HFFc6 (cell line): Measurements from ENCODE around the gene SHOX. TPM values are rescaled to one million over a fixed set of nuclear protein-coding genes. Genes with fewer than 3 reads are reported as not detected.

Experiments used
- DNase-seq: peaks from one replicate; pipeline ENCODE4 v3.0.0-alpha.2; 2018
- H3K27ac Mint-ChIP-seq: 2 replicates; pipeline ENCODE4 v1.8.0; 2020; ENCODE audit warnings: mild to moderate bottlenecking, mixed read lengths
- H3K27me3 Mint-ChIP-seq: 2 replicates; pipeline ENCODE4 v1.8.0; 2021; ENCODE audit warnings: mild to moderate bottlenecking, moderate library complexity, mixed read lengths; ENCODE audit not compliant: insufficient read depth
- H3K36me3 Mint-ChIP-seq: 2 replicates; pipeline ENCODE4 v1.8.0; 2021; ENCODE audit warnings: low read depth, mixed read lengths
- H3K4me1 Mint-ChIP-seq: 2 replicates; pipeline ENCODE4 v1.8.0; 2020; ENCODE audit warnings: low read depth, mixed read lengths
- H3K4me3 Mint-ChIP-seq: 2 replicates; pipeline ENCODE4 v1.8.0; 2020; ENCODE audit warnings: mild to moderate bottlenecking, moderate library complexity, mixed read lengths
- H3K9me3 Mint-ChIP-seq: 2 replicates; pipeline ENCODE4 v1.8.0; 2020; ENCODE audit warnings: mild to moderate bottlenecking, mixed read lengths
- CTCF ChIP-seq: fragments of 200-600 bp; sonication (generic); IDR thresholded peaks from 2 replicates; pipeline ENCODE4 v1.5.0; 2021; ENCODE audit warnings: antibody characterized with exemption, mild to moderate bottlenecking
- total RNA-seq, 6 experiments: library from RNA; stranded (reverse); fragmentation: NEBNext Ultra II Directional; extraction: Animal tissue kit (Norgen Biotek cat#: 25700); gene quantifications; 2 replicates in 1 of 6; 3 replicates in 5 of 6; pipeline ENCODE4 v1.2.3, GENCODE V29; 2021

SHOX gene
- total RNA-seq, 6 experiments from 2014 or later, result 27.1 to 41.8 (median 28.6) TPM

GRCh38 chrX:633043-633984, 2.7 kb downstream of the SHOX start:
- H3K4me1 Mint-ChIP-seq, result peaks cover 40% of the 10 kb centered on the region
- TF ChIP-seq CTCF, result no peak
- H3K4me3 Mint-ChIP-seq, result peak overlapping the region; percentile 96
- H3K9me3 Mint-ChIP-seq, result 0 out of 2 replicates have a peak, but pooled peaks cover 4% of the 10 kb centered on the region
- no peak for DNase-seq
- H3K27me3 Mint-ChIP-seq, result peaks cover 16% of the 10 kb centered on the region
- H3K36me3 Mint-ChIP-seq, result peaks cover 69% of the 10 kb centered on the region
- H3K27ac Mint-ChIP-seq, result peak overlapping the region; percentile 87

GRCh38 chrX:633985-634958, 3.7 kb downstream of the SHOX start:
- H3K27me3 Mint-ChIP-seq, result peaks cover 18% of the 10 kb centered on the region
- no peak for DNase-seq

GRCh38 chrX:635428-636090, 5.0 kb downstream of the SHOX start:
- 0 out of 2 replicates have a peak, but pooled peaks cover 2% of the 10 kb centered on the region for H3K9me3 Mint-ChIP-seq
- H3K4me3 Mint-ChIP-seq, result peak overlapping the region; percentile 90
- peaks cover 21% of the 10 kb centered on the region for H3K27me3 Mint-ChIP-seq
- DNase-seq, result peak; percentile 62
- no peak for TF ChIP-seq CTCF
- peaks cover 39% of the 10 kb centered on the region for H3K4me1 Mint-ChIP-seq
- peaks cover 68% of the 10 kb centered on the region for H3K36me3 Mint-ChIP-seq
- peak overlapping the region; percentile 97 for H3K27ac Mint-ChIP-seq

More at GRCh38 chrX:633985-634958, 3.7 kb downstream of the SHOX start:
- Mint-ChIP-seq H3K36me3 (peaks cover 69% of the 10 kb centered on the region), H3K9me3 (0 out of 2 replicates have a peak, but pooled peaks cover 4% of the 10 kb centered on the region), H3K27ac (peak overlapping the region; percentile 87), H3K4me3 (peak overlapping the region; percentile 96), H3K4me1 (peaks cover 40% of the 10 kb centered on the region)
- TF ChIP-seq CTCF, result no peak

GRCh38 chrX:636981-637659, 6.5 kb downstream of the SHOX start:
- Mint-ChIP-seq H3K4me3 (peak overlapping the region; percentile 91), H3K4me1 (peaks cover 39% of the 10 kb centered on the region), H3K27ac (peak overlapping the region; percentile 96), H3K9me3 (no peaks in the 10 kb centered on the region), H3K36me3 (peaks cover 62% of the 10 kb centered on the region), H3K27me3 (peaks cover 19% of the 10 kb centered on the region)
- no peak for DNase-seq
- TF ChIP-seq CTCF, result no peak
